ENCODE data around the gene GRHL1.

DNA sequence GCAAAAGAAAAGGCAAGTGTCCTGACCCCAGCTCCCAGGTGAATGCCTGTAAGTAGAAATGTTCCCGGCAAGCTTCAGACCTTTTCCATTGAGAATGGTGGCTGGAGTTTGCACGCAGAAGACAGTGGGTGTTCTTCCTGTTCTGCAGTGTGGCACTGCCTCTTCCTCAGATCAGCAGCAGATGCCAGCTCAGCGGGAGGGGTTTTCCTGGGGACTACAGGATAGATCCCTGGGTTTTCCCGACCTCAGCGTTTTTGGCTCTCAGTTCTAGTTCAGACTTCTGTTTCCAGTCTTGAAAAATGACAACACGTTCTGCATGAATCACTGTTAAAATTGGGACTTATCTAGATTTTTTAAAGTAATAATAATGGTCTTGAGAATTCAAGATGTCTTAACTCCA lies 39.2 kb downstream of the GRHL1 start:
- TF ChIP-seq MXD4 (CRISPR knock-in tag; IDR thresholded peaks at IDR 0.05; ENCODE audit: borderline replicate concordance): no peak
- TF ChIP-seq NR2C2 (CRISPR knock-in tag; IDR thresholded peaks at IDR 0.05): no peak
- TF ChIP-seq, protein P1, sequence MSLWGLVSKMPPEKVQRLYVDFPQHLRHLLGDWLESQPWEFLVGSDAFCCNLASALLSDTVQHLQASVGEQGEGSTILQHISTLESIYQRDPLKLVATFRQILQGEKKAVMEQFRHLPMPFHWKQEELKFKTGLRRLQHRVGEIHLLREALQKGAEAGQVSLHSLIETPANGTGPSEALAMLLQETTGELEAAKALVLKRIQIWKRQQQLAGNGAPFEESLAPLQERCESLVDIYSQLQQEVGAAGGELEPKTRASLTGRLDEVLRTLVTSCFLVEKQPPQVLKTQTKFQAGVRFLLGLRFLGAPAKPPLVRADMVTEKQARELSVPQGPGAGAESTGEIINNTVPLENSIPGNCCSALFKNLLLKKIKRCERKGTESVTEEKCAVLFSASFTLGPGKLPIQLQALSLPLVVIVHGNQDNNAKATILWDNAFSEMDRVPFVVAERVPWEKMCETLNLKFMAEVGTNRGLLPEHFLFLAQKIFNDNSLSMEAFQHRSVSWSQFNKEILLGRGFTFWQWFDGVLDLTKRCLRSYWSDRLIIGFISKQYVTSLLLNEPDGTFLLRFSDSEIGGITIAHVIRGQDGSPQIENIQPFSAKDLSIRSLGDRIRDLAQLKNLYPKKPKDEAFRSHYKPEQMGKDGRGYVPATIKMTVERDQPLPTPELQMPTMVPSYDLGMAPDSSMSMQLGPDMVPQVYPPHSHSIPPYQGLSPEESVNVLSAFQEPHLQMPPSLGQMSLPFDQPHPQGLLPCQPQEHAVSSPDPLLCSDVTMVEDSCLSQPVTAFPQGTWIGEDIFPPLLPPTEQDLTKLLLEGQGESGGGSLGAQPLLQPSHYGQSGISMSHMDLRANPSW (CRISPR knock-in tag; conservative IDR thresholded peaks at IDR 0.05; ENCODE audit: low read depth): no peak
- no peak for TF ChIP-seq ZNF121 (CRISPR knock-in tag; IDR thresholded peaks at IDR 0.05)
- no peak for TF ChIP-seq ZNF423 (CRISPR knock-in tag; IDR thresholded peaks at IDR 0.05)
- TF ChIP-seq, protein P2, sequence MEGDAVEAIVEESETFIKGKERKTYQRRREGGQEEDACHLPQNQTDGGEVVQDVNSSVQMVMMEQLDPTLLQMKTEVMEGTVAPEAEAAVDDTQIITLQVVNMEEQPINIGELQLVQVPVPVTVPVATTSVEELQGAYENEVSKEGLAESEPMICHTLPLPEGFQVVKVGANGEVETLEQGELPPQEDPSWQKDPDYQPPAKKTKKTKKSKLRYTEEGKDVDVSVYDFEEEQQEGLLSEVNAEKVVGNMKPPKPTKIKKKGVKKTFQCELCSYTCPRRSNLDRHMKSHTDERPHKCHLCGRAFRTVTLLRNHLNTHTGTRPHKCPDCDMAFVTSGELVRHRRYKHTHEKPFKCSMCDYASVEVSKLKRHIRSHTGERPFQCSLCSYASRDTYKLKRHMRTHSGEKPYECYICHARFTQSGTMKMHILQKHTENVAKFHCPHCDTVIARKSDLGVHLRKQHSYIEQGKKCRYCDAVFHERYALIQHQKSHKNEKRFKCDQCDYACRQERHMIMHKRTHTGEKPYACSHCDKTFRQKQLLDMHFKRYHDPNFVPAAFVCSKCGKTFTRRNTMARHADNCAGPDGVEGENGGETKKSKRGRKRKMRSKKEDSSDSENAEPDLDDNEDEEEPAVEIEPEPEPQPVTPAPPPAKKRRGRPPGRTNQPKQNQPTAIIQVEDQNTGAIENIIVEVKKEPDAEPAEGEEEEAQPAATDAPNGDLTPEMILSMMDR (IDR thresholded peaks at IDR 0.05): no peak
- TF ChIP-seq ZNF138 (CRISPR knock-in tag; conservative IDR thresholded peaks at IDR 0.05): no peak
